SK-N-MC (cell line): ENCODE data around the gene XCR1.

Experiments
- DNase-seq: peaks from one replicate; pipeline ENCODE4 v3.0.0-alpha.2; 2011; ENCODE audit warnings: low read depth, low spot score
- H3K27ac ChIP-seq: fragments of 200-600 bp; sonication (generic); 2 replicates; pipeline ENCODE4 v1.5.1; 2016; ENCODE audit warnings: mixed run types
- H3K36me3 ChIP-seq: fragments of 200-600 bp; sonication (generic); 2 replicates; pipeline ENCODE4 v1.6.1; 2017; ENCODE audit warnings: antibody characterized with exemption, low read length, mixed read lengths; ENCODE audit not compliant: insufficient read depth
- H3K4me3 ChIP-seq: fragments of 200-600 bp; sonication (generic); 2 replicates; pipeline ENCODE4 v1.5.1; 2016
- H3K9ac ChIP-seq: fragments of 200-600 bp; sonication (generic); 2 replicates; pipeline ENCODE4 v1.8.0; 2017; ENCODE audit warnings: mixed run types, mixed read lengths; ENCODE audit not compliant: insufficient read length
- H3K9me3 ChIP-seq: fragments of 200-600 bp; sonication (generic); 2 replicates; pipeline ENCODE4 v1.6.1; 2017; ENCODE audit warnings: low read depth, mild to moderate bottlenecking, antibody characterized with exemption, low read length, moderate library complexity, mixed read lengths
- EZH2 ChIP-seq: fragments of 200-600 bp; sonication (generic); IDR thresholded peaks from one replicate; pipeline ENCODE4 v1.6.1; 2017; ENCODE audit warnings: antibody characterized with exemption
- FOXP2 ChIP-seq: optimal IDR thresholded peaks from 2 replicates; pipeline ENCODE3; 2011; ENCODE audit warnings: mild to moderate bottlenecking, moderate library complexity; ENCODE audit not compliant: insufficient read depth; ENCODE audit errors: extremely low read length, control extremely low read depth
- POLR2AphosphoS5 ChIP-seq: IDR thresholded peaks from 2 replicates; pipeline ENCODE4 v1.6.1; 2012; ENCODE audit warnings: mild to moderate bottlenecking, low read depth, low read length, borderline replicate concordance

XCR1 gene

DNA sequence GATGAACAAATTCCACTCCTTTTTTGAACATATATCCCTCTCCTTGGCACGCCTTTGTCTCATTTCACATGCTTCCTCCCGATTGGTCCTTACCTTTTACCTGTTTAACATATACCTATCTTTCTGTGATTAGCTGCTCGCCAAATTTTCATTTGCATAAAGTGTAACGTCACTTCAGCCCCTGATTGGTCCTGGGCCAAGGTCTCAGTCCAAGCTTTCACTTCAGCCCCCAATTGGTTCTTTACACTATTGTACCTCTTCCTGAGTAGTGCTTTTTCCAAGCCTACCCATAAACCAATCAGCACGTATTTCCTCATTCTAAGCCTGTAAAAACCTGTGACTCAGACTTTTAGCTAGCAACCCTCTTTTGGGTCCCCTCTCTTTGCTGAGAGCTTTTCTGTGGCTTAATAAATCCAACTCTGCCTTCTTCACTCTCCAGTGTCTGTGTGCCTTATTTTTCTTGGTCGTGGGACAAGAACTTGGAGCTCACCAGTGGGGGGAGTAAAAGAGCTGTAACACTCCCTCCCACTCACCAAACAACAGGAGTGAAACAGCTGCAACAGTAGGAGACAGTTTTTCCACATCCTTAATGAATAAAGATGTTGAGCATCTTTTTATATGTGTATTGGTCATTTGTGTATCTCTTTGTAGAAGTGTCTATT, 584 bp upstream of the XCR1 start:
- Histone ChIP-seq H3K9me3 (no peaks in the 10 kb centered on the region), H3K4me3 (no peak overlapping the region), H3K36me3 (no peaks in the 10 kb centered on the region), H3K27ac (no peak overlapping the region), H3K9ac (no peak overlapping the region)
- TF ChIP-seq POLR2AphosphoS5 (no peak), FOXP2 (no peak), EZH2 (no peak)
- no peak for DNase-seq

DNA sequence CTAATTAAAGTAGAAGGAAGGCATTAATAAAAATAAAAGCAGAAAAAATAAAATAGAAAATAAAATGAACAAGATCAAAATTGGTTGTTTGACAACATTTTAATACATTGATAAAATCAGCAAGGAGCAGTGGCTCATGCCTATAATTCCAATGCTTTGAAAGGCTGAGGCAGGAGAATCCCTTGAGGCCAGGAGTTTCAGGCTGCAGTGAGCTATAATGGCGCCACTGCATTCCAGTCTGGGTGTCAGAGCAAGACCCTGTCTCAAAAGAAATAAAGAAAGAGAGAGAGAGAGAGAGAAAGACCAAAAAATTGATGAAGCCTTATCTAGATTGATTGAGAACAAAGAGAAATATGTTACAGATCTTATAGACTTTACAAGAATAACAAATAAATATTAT, 2.1 kb downstream of the XCR1 start:
- Histone ChIP-seq H3K9ac (no peak overlapping the region), H3K4me3 (no peak overlapping the region), H3K36me3 (no peaks in the 10 kb centered on the region), H3K9me3 (no peaks in the 10 kb centered on the region), H3K27ac (no peak overlapping the region)
- TF ChIP-seq POLR2AphosphoS5 (no peak), FOXP2 (no peak), EZH2 (no peak)
- DNase-seq: no peak

DNA sequence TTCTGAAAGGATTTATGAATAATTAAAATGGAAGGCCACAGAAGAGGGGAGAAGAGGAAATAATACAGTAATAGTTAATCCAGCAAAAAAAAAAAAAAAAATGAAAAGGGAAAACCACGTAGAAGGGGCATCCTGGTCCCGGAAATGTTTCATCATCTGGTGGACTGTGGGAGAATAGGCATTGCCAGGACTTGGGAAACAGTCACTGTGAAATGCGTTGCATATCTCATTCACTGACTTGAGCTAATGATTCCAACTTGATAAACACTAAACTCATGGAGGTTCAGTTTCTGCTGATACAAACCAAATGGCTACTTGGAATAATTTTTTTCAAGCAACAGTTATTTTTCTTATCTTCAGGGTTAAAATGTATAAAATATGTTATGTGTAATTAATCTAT, 3.2 kb downstream of the XCR1 start:
- Histone ChIP-seq H3K4me3 (no peak overlapping the region), H3K9ac (no peak overlapping the region), H3K9me3 (no peaks in the 10 kb centered on the region), H3K36me3 (no peaks in the 10 kb centered on the region), H3K27ac (no peak overlapping the region)
- no peak for TF ChIP-seq FOXP2
- no peak for TF ChIP-seq POLR2AphosphoS5
- no peak for TF ChIP-seq EZH2
- no peak for DNase-seq

DNA sequence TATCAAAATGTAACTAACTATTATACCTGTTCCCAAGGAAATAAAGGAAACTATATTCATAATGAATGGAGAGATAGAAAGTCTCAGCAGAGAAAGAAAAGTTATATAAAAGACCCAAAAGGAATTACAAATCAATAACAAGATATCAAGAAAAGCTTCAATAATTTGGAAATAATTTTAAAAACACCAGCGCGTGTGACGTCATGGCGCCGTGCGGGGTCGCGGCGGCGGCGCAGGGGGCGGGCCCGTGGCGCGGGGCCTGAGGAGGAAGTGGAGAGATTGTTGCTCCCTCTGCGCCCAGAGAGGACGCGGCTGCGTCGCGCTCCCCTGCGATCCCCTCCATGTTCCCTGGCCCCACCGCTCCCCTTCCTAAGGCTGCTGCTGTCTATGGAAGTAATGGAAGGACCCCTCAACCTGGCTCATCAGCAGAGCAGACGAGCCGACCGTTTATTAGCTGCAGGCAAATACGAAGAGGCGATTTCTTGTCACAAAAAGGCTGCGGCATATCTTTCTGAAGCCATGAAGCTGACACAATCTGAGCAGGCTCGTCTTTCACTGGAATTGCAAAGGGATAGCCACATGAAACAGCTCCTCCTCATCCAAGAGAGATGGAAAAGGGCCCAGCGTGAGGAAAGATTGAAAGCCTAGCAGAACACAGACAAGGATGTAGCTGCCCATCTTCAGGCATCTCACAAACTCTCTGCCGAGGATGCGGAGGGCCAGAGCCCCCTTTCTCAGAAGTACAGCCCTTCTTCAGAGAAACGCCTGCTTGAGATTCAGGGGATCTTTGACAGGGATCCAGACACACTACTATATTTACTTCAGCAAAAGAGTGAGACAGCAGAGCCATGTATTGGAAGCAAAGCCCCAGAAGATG, 4.1 kb downstream of the XCR1 start:
- no peak overlapping the region for H3K27ac ChIP-seq
- H3K4me3 ChIP-seq: no peak overlapping the region
- no peak overlapping the region for H3K9ac ChIP-seq
- H3K9me3 ChIP-seq: no peaks in the 10 kb centered on the region
- no peak for DNase-seq
- no peaks in the 10 kb centered on the region for H3K36me3 ChIP-seq
- TF ChIP-seq POLR2AphosphoS5: no peak
- TF ChIP-seq FOXP2: no peak
- no peak for TF ChIP-seq EZH2

DNA sequence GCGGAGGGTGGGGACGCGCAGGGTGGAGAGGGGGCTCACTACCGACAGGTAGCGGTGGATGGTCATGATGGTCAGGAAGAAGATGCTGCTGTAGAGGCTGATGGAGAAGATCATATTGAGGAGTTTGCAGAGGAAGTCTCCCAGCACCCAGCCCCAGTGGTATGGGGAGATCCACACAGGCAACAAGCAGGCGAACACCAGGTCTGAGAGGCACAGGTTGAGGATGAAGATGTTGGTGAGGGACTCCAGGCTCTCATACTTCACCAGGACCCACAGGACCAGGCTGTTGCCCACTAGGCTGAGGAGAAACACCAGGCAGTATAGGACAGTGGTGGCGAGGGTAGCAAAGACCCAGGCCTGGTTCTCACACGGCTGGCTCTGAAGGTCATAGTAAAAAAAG, 5.8 kb downstream of the XCR1 start:
- DNase-seq: no peak
- H3K27ac ChIP-seq: no peak overlapping the region
- H3K36me3 ChIP-seq: no peaks in the 10 kb centered on the region

DNA sequence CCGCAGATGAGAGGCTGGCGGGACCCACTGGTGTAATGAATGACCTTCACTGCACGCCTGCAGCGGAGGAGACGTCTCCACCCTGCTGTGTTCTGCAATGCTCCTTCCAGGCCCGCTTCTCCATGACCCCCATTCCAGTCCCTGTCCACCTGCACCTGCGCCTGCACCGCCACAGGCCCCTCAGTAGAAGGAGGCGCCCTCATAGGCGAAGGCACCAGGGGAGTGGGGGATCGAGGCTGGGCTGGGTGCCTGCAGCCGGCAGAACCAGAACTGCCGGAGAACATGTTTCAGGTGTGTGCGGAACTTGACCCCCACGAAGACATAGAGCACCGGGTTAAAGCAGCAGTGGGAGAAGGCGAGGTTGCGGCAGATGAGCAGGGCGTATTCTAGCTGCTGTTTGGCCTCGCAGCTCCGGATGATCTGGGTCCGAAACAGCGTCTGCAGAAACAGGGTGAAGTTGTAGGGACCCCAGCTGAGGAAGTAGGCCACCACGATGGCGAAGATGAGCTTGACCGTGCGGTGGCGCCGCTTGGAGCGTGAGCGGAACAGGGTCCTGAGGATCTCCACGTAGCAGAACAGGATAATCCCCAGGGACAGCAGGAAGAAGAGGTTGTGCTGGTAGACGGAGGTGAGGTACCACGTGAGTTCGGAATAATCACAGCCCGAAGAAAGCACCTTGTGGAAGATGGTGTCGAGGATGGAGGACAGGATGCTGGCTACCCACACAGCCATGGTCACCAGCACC, 6.3 kb downstream of the XCR1 start:
- Histone ChIP-seq H3K9me3 (no peaks in the 10 kb centered on the region), H3K36me3 (no peaks in the 10 kb centered on the region), H3K27ac (no peak overlapping the region), H3K9ac (no peak overlapping the region), H3K4me3 (no peak overlapping the region)
- no peak for TF ChIP-seq FOXP2
- no peak for TF ChIP-seq EZH2
- no peak for TF ChIP-seq POLR2AphosphoS5
- DNase-seq: no peak

More for the DNA sequence above, 5.8 kb downstream of the XCR1 start:
- Histone ChIP-seq H3K9me3 (no peaks in the 10 kb centered on the region), H3K4me3 (no peak overlapping the region), H3K9ac (no peak overlapping the region)
- TF ChIP-seq EZH2 (no peak), FOXP2 (no peak), POLR2AphosphoS5 (no peak)

DNA sequence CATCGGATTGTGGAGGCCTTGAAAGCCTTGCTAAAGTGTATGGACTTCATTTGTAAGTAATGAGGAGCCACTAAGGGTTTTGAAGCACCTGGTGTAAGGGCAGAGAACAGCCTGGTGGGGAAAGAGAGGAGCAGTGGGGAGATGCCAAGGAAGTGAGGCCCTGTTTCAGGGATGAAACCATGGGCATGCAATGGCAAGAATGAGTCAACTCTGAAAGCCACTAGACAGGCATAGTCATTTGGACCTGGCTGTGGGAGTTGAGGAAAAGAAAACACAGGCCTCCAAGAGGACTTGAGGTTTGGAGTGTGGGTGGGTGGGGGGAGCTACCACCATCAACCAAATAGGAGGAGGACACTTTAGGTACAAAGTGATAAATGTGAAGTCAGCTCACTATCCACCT, 7.6 kb downstream of the XCR1 start:
- H3K36me3 ChIP-seq: no peaks in the 10 kb centered on the region
- H3K9me3 ChIP-seq: no peaks in the 10 kb centered on the region
- no peak overlapping the region for H3K9ac ChIP-seq
- no peak overlapping the region for H3K27ac ChIP-seq
- H3K4me3 ChIP-seq: no peak overlapping the region
- no peak for DNase-seq
- no peak for TF ChIP-seq FOXP2
- no peak for TF ChIP-seq POLR2AphosphoS5
- no peak for TF ChIP-seq EZH2

DNA sequence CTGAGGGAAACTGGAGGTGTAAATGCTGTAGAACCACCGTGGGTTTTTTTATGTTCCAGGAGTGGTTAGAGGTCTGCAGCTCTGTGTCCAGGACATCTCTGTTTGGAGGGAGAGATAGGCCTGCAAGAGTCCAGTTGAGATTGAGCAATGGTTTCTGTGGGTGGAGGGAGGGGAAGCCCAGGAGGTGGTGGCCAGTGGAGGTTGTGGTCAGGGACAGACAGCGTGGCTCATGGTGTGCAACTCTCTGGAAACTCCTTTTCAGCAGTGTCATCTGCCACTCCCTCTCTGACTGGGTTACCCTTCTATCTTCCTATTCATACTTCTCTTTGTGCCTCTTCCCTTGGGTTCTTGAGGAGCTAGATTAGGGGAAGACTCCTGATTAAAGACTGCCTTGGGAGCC, 9.6 kb downstream of the XCR1 start:
- TF ChIP-seq EZH2 (no peak), POLR2AphosphoS5 (no peak), FOXP2 (no peak)
- H3K9ac ChIP-seq: no peak overlapping the region
- H3K36me3 ChIP-seq: no peaks in the 10 kb centered on the region
- no peaks in the 10 kb centered on the region for H3K9me3 ChIP-seq
- no peak overlapping the region for H3K27ac ChIP-seq
- no peak for DNase-seq
- no peak overlapping the region for H3K4me3 ChIP-seq
